Measurements from ENCODE around the gene MGAT1.

The MGAT1 gene

GRCh38 chr5:180787711-180788431 lies 14.7 kb downstream of the MGAT1 start:
- TF ChIP-seq ZNF565 (CRISPR knock-in tag; conservative IDR thresholded peaks at IDR 0.05; ENCODE audit: low read depth) = no peak
- TF ChIP-seq ZNF70 (CRISPR knock-in tag; IDR thresholded peaks at IDR 0.05) = no peak
- no peak for TF ChIP-seq ISL1 (CRISPR knock-in tag; IDR thresholded peaks at IDR 0.05)
- TF ChIP-seq, protein P1, sequence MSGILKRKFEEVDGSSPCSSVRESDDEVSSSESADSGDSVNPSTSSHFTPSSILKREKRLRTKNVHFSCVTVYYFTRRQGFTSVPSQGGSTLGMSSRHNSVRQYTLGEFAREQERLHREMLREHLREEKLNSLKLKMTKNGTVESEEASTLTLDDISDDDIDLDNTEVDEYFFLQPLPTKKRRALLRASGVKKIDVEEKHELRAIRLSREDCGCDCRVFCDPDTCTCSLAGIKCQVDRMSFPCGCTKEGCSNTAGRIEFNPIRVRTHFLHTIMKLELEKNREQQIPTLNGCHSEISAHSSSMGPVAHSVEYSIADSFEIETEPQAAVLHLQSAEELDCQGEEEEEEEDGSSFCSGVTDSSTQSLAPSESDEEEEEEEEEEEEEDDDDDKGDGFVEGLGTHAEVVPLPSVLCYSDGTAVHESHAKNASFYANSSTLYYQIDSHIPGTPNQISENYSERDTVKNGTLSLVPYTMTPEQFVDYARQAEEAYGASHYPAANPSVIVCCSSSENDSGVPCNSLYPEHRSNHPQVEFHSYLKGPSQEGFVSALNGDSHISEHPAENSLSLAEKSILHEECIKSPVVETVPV (CRISPR knock-in tag; IDR thresholded peaks at IDR 0.05) = no peak
- no peak for TF ChIP-seq ZFP30 (CRISPR knock-in tag; IDR thresholded peaks at IDR 0.05)
- TF ChIP-seq RARB (CRISPR knock-in tag; IDR thresholded peaks at IDR 0.05) = no peak
- no peak for TF ChIP-seq CSDC2 (CRISPR knock-in tag; IDR thresholded peaks at IDR 0.05)
- TF ChIP-seq OSR1 (CRISPR knock-in tag; IDR thresholded peaks at IDR 0.05) = no peak
- TF ChIP-seq ZNF8 (CRISPR knock-in tag; IDR thresholded peaks at IDR 0.05) = no peak
- TF ChIP-seq, protein P2, sequence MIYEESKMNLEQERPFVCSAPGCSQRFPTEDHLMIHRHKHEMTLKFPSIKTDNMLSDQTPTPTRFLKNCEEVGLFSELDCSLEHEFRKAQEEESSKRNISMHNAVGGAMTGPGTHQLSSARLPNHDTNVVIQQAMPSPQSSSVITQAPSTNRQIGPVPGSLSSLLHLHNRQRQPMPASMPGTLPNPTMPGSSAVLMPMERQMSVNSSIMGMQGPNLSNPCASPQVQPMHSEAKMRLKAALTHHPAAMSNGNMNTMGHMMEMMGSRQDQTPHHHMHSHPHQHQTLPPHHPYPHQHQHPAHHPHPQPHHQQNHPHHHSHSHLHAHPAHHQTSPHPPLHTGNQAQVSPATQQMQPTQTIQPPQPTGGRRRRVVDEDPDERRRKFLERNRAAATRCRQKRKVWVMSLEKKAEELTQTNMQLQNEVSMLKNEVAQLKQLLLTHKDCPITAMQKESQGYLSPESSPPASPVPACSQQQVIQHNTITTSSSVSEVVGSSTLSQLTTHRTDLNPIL (CRISPR knock-in tag; IDR thresholded peaks at IDR 0.05; ENCODE audit: low read depth) = no peak
- no peak for TF ChIP-seq PATZ1 (CRISPR knock-in tag; IDR thresholded peaks at IDR 0.05; ENCODE audit: borderline replicate concordance)
- TF ChIP-seq, protein P3, sequence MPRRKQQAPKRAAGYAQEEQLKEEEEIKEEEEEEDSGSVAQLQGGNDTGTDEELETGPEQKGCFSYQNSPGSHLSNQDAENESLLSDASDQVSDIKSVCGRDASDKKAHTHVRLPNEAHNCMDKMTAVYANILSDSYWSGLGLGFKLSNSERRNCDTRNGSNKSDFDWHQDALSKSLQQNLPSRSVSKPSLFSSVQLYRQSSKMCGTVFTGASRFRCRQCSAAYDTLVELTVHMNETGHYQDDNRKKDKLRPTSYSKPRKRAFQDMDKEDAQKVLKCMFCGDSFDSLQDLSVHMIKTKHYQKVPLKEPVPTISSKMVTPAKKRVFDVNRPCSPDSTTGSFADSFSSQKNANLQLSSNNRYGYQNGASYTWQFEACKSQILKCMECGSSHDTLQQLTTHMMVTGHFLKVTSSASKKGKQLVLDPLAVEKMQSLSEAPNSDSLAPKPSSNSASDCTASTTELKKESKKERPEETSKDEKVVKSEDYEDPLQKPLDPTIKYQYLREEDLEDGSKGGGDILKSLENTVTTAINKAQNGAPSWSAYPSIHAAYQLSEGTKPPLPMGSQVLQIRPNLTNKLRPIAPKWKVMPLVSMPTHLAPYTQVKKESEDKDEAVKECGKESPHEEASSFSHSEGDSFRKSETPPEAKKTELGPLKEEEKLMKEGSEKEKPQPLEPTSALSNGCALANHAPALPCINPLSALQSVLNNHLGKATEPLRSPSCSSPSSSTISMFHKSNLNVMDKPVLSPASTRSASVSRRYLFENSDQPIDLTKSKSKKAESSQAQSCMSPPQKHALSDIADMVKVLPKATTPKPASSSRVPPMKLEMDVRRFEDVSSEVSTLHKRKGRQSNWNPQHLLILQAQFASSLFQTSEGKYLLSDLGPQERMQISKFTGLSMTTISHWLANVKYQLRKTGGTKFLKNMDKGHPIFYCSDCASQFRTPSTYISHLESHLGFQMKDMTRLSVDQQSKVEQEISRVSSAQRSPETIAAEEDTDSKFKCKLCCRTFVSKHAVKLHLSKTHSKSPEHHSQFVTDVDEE (CRISPR knock-in tag; IDR thresholded peaks at IDR 0.05) = no peak
- no peak for TF ChIP-seq ARNTL (CRISPR knock-in tag; IDR thresholded peaks at IDR 0.05; ENCODE audit: borderline replicate concordance, low read depth)
- no peak for TF ChIP-seq BACH2 (CRISPR knock-in tag; IDR thresholded peaks at IDR 0.05; ENCODE audit: borderline replicate concordance)
- TF ChIP-seq, protein P4, sequence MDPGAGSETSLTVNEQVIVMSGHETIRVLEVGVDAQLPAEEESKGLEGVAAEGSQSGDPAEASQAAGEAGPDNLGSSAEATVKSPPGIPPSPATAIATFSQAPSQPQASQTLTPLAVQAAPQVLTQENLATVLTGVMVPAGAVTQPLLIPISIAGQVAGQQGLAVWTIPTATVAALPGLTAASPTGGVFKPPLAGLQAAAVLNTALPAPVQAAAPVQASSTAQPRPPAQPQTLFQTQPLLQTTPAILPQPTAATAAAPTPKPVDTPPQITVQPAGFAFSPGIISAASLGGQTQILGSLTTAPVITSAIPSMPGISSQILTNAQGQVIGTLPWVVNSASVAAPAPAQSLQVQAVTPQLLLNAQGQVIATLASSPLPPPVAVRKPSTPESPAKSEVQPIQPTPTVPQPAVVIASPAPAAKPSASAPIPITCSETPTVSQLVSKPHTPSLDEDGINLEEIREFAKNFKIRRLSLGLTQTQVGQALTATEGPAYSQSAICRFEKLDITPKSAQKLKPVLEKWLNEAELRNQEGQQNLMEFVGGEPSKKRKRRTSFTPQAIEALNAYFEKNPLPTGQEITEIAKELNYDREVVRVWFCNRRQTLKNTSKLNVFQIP (CRISPR knock-in tag; IDR thresholded peaks at IDR 0.05; ENCODE audit: borderline replicate concordance, low read depth) = no peak
- no peak for TF ChIP-seq GLIS3 (CRISPR knock-in tag; IDR thresholded peaks at IDR 0.05)
- TF ChIP-seq PPARA (CRISPR knock-in tag; IDR thresholded peaks at IDR 0.05; ENCODE audit: borderline replicate concordance) = no peak
- TF ChIP-seq ZFP3 (CRISPR knock-in tag; IDR thresholded peaks at IDR 0.05) = no peak
- ATAC-seq = no peak

DNA sequence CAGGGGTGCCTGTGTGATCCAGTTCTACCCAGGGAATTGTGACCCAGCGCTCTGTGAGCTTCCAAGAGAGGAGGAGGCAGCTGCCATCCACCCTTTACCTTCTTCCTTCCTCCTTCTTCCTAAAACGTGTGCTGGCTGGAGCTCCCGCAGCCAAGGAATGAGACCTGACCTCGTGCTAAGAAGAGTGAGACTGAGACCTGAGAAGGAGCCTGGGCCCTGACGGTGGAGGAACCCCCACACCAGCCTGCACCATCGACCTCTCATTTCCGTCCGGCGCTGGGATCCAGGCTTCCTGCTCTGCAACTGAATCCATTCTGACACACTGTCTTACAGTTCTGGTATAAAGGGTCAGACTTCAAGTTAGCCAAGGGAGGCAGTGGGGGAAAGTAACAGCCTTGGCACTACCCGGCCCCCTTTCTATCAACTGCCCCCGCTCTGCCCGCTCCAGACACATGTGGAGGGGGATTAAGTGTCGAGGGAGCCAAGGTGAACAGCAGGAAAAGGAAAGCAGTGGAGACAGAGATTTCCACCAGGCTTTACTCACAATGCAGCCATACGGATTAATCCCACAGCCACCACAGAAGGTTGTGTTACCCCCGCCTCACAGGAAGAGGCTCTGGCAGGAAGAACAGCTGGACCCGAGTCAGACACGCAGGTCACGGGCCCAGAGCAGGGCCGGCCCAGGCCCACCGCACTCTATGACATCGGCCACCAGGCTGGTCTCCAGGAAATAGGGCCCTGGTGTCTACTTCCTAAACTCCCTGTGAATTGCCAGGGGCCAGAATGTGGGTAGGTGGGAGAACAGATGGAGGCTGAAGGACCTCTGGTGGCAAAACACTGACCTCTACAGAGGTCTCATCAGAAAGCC lies 15.8 kb downstream of the MGAT1 start:
- TF ChIP-seq ZNF565 (CRISPR knock-in tag; conservative IDR thresholded peaks at IDR 0.05; ENCODE audit: low read depth) (no peak), BACH2 (CRISPR knock-in tag; IDR thresholded peaks at IDR 0.05; ENCODE audit: borderline replicate concordance) (no peak), GLIS3 (CRISPR knock-in tag; IDR thresholded peaks at IDR 0.05) (no peak), OSR1 (CRISPR knock-in tag; IDR thresholded peaks at IDR 0.05) (no peak), ZFP30 (CRISPR knock-in tag; IDR thresholded peaks at IDR 0.05) (no peak), ZNF8 (CRISPR knock-in tag; IDR thresholded peaks at IDR 0.05) (no peak)
- TF ChIP-seq, protein P4 (CRISPR knock-in tag; IDR thresholded peaks at IDR 0.05; ENCODE audit: borderline replicate concordance, low read depth) = no peak
- TF ChIP-seq, protein P2 (CRISPR knock-in tag; IDR thresholded peaks at IDR 0.05; ENCODE audit: low read depth) = no peak
- ATAC-seq = no peak
